Sigmoid colon (tissue), 4 donors: ENCODE measurements around the gene SEL1L.

Source experiments
- EP300 ChIP-seq, 4 donors: sonication (generic); formaldehyde crosslinking; IDR thresholded peaks; one replicate each; pipeline ENCODE4 v1.6.1; 2017; ENCODE audit warnings: antibody characterized with exemption in 4 of 4
- TF ChIP-seq, protein P1 (sequence below), 4 experiments: fragments of 450-650 bp in 3 of 4; fragments of 200-600 bp in 1 of 4; IDR thresholded peaks; one replicate each; pipeline ENCODE4 v1.5.1; 2016 to 2019; ENCODE audit warnings: antibody characterized with exemption in 4 of 4, mild to moderate bottlenecking in 3 of 4, moderate library complexity in 2 of 4

DNA sequence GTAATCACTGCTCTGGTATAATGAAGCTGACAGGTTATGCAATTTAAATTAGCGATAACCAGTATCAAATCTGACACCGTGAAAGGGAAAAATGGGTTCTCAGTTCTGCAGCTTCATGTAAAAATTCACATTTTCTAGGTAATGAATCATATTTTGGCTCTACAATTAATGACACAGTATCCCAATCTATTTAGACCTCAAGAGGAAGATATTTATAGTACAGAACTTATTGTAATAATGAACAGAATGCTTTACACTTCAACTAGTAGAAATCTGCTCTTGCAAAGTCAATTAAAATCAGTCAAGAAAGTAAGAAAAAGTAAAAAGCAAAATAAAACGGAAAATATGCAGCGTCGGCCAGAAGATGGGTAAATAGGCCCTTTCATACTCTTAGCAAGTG lies 24.3 kb downstream of the SEL1L start:
- TF ChIP-seq, protein P1, sequence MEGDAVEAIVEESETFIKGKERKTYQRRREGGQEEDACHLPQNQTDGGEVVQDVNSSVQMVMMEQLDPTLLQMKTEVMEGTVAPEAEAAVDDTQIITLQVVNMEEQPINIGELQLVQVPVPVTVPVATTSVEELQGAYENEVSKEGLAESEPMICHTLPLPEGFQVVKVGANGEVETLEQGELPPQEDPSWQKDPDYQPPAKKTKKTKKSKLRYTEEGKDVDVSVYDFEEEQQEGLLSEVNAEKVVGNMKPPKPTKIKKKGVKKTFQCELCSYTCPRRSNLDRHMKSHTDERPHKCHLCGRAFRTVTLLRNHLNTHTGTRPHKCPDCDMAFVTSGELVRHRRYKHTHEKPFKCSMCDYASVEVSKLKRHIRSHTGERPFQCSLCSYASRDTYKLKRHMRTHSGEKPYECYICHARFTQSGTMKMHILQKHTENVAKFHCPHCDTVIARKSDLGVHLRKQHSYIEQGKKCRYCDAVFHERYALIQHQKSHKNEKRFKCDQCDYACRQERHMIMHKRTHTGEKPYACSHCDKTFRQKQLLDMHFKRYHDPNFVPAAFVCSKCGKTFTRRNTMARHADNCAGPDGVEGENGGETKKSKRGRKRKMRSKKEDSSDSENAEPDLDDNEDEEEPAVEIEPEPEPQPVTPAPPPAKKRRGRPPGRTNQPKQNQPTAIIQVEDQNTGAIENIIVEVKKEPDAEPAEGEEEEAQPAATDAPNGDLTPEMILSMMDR (IDR thresholded peaks at IDR 0.05) = no peak
- no peak for TF ChIP-seq EP300 (IDR thresholded peaks at IDR 0.05)
